PC-3 (cell line): ENCODE data around the gene ZNF423. TPM values are rescaled to one million over a fixed set of nuclear protein-coding genes. Genes with fewer than 3 reads are reported as not detected.

Source experiments
- ATAC-seq: fragments of 200-7000 bp; cut with Tn5 transposase; 2 replicates; pipeline ENCODE4 v1.9.1; 2020; ENCODE audit warnings: mild to moderate bottlenecking, moderate library complexity
- BruUV-seq: library from RNA; stranded (reverse); fragments of 400-500 nt; replicated peaks from 2 replicates; lab custom pipeline; 2021; lab: Mats Ljungman, UMichigan
- CTCF ChIA-PET: fragments of 300-600 bp; sonication (Branson Sonifier 250); formaldehyde crosslinking; loops from one replicate; lab custom pipeline; 2022; ENCODE audit warnings: antibody characterized with exemption; lab: Charles Lee
- POLR2A ChIA-PET: fragments of 300-600 bp; sonication (Branson Sonifier 250); formaldehyde crosslinking; loops from one replicate; lab custom pipeline; 2022; ENCODE audit warnings: antibody characterized with exemption; ENCODE audit not compliant: unreplicated experiment; lab: Charles Lee
- DNase-seq: peaks from one replicate; pipeline ENCODE4 v3.0.0-alpha.2; 2015
- H2AFZ ChIP-seq: fragments of 300-600 bp; sonication (generic); 2 replicates; pipeline ENCODE4 v1.6.0; 2016; ENCODE audit warnings: antibody characterized with exemption, low read length
- H3F3A ChIP-seq: fragments of 300-600 bp; sonication (generic); one replicate; pipeline ENCODE4 v1.6.0; 2017; ENCODE audit warnings: antibody characterized with exemption, low read length, control low read depth, mild to moderate bottlenecking; ENCODE audit not compliant: unreplicated experiment
- H3K27ac ChIP-seq: fragments of 300-600 bp; sonication (generic); 2 replicates; pipeline ENCODE4 v1.5.1; 2016; ENCODE audit warnings: mild to moderate bottlenecking, low read length
- H3K27me3 ChIP-seq: fragments of 300-600 bp; sonication (generic); 2 replicates; pipeline ENCODE4 v1.6.1; 2016; ENCODE audit warnings: low read length, mixed read lengths
- H3K36me3 ChIP-seq: fragments of 300-600 bp; sonication (generic); 2 replicates; pipeline ENCODE4 v1.6.1; 2016; ENCODE audit warnings: low read depth, mixed run types, low read length, mixed read lengths
- H3K4me1 ChIP-seq: fragments of 300-600 bp; sonication (generic); 2 replicates; pipeline ENCODE4 v1.5.1; 2016; ENCODE audit warnings: low read length; ENCODE audit not compliant: insufficient read depth
- H3K4me2 ChIP-seq: fragments of 300-600 bp; sonication (generic); 2 replicates; pipeline ENCODE4 v1.6.0; 2016; ENCODE audit warnings: low read length
- H3K4me3 ChIP-seq: fragments of 300-600 bp; sonication (generic); 2 replicates; pipeline ENCODE4 v1.5.1; 2016; ENCODE audit warnings: mild to moderate bottlenecking, low read length, mixed read lengths
- H3K79me2 ChIP-seq: fragments of 300-600 bp; sonication (generic); 2 replicates; pipeline ENCODE4 v1.6.1; 2017; ENCODE audit warnings: low read length, mixed read lengths
- H3K9ac ChIP-seq: fragments of 300-600 bp; sonication (generic); 2 replicates; pipeline ENCODE4 v1.6.0; 2016; ENCODE audit warnings: mild to moderate bottlenecking, low read length
- H3K9me2 ChIP-seq: fragments of 300-600 bp; sonication (generic); replicated peaks from 2 replicates; pipeline ENCODE4 v1.6.1; 2016; ENCODE audit warnings: mixed run types, low read length, mixed read lengths
- H3K9me3 ChIP-seq: fragments of 300-600 bp; sonication (generic); 2 replicates; pipeline ENCODE4 v1.6.1; 2016; ENCODE audit warnings: low read length, mixed read lengths
- H4K20me1 ChIP-seq: fragments of 300-600 bp; sonication (generic); 2 replicates; pipeline ENCODE4 v1.6.1; 2016; ENCODE audit warnings: low read length, mixed read lengths
- CTCF ChIP-seq: fragments of 300-600 bp; sonication (generic); conservative IDR thresholded peaks from 2 replicates; pipeline ENCODE4 v1.5.1; 2017; ENCODE audit warnings: antibody characterized with exemption, low read depth, mild to moderate bottlenecking, low read length
- EZH2 ChIP-seq: fragments of 300-600 bp; sonication (generic); IDR thresholded peaks from one replicate; pipeline ENCODE4 v1.6.1; 2017; ENCODE audit warnings: antibody characterized with exemption, mild to moderate bottlenecking, low read length; ENCODE audit not compliant: unreplicated experiment
- EZH2phosphoT487 ChIP-seq: fragments of 300-600 bp; sonication (generic); IDR thresholded peaks from 2 replicates; pipeline ENCODE4 v1.6.1; 2018; ENCODE audit warnings: mild to moderate bottlenecking, antibody characterized with exemption, low read length, borderline replicate concordance
- intact Hi-C: fragments of 100-400 bp; cut with micrococcal nuclease; formaldehyde crosslinking; loops from 2 replicates; pipeline ENCODE4 v1.9.0; 2023
- total RNA-seq: library from RNA; depleted of rRNA; stranded (reverse); fragments of >200 nt; gene quantifications from 2 replicates; pipeline ENCODE4 v1.2.3, GENCODE V29; 2014

ZNF423 gene
- total RNA-seq, 1 experiment from 2014 or later, result not detected

DNA sequence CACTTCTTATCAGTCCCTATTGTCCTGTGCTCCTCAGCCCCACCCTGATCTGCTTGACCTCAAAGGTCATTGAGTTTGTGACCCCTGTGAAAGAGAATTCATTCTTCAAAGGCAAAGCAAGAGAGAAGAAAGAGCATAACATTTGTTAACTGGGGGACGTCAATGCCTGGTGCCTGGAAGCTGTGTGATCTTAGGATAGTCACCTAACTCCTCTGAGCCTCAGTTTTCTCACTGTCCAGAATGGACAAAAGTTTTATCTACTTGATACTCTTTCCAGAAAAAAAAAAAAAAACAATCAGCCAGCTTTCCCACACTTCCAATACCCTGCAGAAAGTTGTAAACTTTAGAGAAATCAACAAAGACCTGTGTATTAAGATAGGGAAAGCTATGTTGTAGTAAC lies 309.2 kb downstream of the ZNF423 start:
- Histone ChIP-seq H3K79me2 (no peaks in the 10 kb centered on the region), H3K4me1 (no peaks in the 10 kb centered on the region), H3K9me3 (no peaks in the 10 kb centered on the region), H3K27ac (no peak overlapping the region), H3K4me2 (no peak overlapping the region), H4K20me1 (no peaks in the 10 kb centered on the region), H3K9me2 (no peaks in the 10 kb centered on the region), H3K27me3 (peaks cover 22% of the 10 kb centered on the region), H3K9ac (no peak overlapping the region), H3F3A (no peaks in the 10 kb centered on the region), H2AFZ (no peak overlapping the region), H3K36me3 (no peaks in the 10 kb centered on the region), H3K4me3 (no peak overlapping the region)
- intact Hi-C loops, result no loop called here
- ChIA-PET CTCF (no interaction called here), POLR2A (no interaction called here)
- ATAC-seq, result no peak
- BruUV-seq, result no TSS peak
- TF ChIP-seq CTCF (no peak), EZH2 (no peak), EZH2phosphoT487 (no peak)
- no peak for DNase-seq

GRCh38 chr16:49545741-49546448 lies 310.0 kb downstream of the ZNF423 start:
- no peak overlapping the region for H3K4me2 ChIP-seq
- ChIA-PET CTCF (no interaction called here), POLR2A (no interaction called here)

More at GRCh38 chr16:49545741-49546448, 310.0 kb downstream of the ZNF423 start:
- Histone ChIP-seq H3F3A (no peaks in the 10 kb centered on the region), H3K4me1 (no peaks in the 10 kb centered on the region), H3K9me2 (no peaks in the 10 kb centered on the region), H3K27ac (no peak overlapping the region), H3K36me3 (no peaks in the 10 kb centered on the region), H3K4me3 (no peak overlapping the region), H3K79me2 (no peaks in the 10 kb centered on the region), H3K9ac (no peak overlapping the region), H4K20me1 (no peaks in the 10 kb centered on the region), H3K27me3 (peaks cover 22% of the 10 kb centered on the region), H2AFZ (no peak overlapping the region), H3K9me3 (no peaks in the 10 kb centered on the region)
- BruUV-seq, result no TSS peak
- DNase-seq (no peak), ATAC-seq (no peak)
- no peak for TF ChIP-seq EZH2phosphoT487
- no peak for TF ChIP-seq CTCF
- TF ChIP-seq EZH2, result no peak
- intact Hi-C loops, result no loop called here
